Endothelial cell (in vitro differentiated cells): ENCODE results near the gene FAM107A. TPM values are rescaled to one million over a fixed set of nuclear protein-coding genes. Genes with fewer than 3 reads are reported as not detected.

ENCODE experiments used
- DNase-seq: peaks from one replicate; pipeline ENCODE4 v3.0.0; 2021; ENCODE audit warnings: low spot score
- H3K27ac Mint-ChIP-seq: one replicate; pipeline ENCODE4 v1.8.0; 2021; ENCODE audit warnings: mixed read lengths, inconsistent platforms; ENCODE audit not compliant: unreplicated experiment
- H3K27me3 Mint-ChIP-seq: one replicate; pipeline ENCODE4 v1.8.0; 2021; ENCODE audit warnings: mild to moderate bottlenecking, moderate library complexity, mixed read lengths, inconsistent platforms; ENCODE audit not compliant: unreplicated experiment
- H3K36me3 Mint-ChIP-seq: one replicate; pipeline ENCODE4 v1.8.0; 2021; ENCODE audit warnings: mild to moderate bottlenecking, low read depth, mixed read lengths, inconsistent platforms; ENCODE audit not compliant: unreplicated experiment
- H3K4me1 Mint-ChIP-seq: one replicate; pipeline ENCODE4 v1.8.0; 2021; ENCODE audit warnings: mild to moderate bottlenecking, mixed read lengths, inconsistent platforms; ENCODE audit not compliant: unreplicated experiment
- H3K4me3 Mint-ChIP-seq: one replicate; pipeline ENCODE4 v1.8.0; 2021; ENCODE audit warnings: mild to moderate bottlenecking, mixed read lengths, inconsistent platforms; ENCODE audit not compliant: unreplicated experiment
- H3K9me3 Mint-ChIP-seq: one replicate; pipeline ENCODE4 v1.8.0; 2021; ENCODE audit warnings: mixed read lengths, inconsistent platforms; ENCODE audit not compliant: unreplicated experiment
- total RNA-seq: library from RNA; stranded (reverse); fragmentation: NEBNext Ultra II Directional; extraction: Animal tissue kit (Norgen Biotek cat#: 25700); gene quantifications from one replicate; pipeline ENCODE4 v1.2.1, GENCODE V29; 2021; ENCODE audit not compliant: unreplicated experiment
- TF ChIP-seq, protein P1 (sequence below): fragments of 200-600 bp; sonication (generic); IDR thresholded peaks from one replicate; pipeline ENCODE4 v1.5.0; 2021; ENCODE audit warnings: antibody characterized with exemption; ENCODE audit not compliant: unreplicated experiment

FAM107A gene
- total RNA-seq, 1 donor from 2014 or later = 0.18 TPM

DNA sequence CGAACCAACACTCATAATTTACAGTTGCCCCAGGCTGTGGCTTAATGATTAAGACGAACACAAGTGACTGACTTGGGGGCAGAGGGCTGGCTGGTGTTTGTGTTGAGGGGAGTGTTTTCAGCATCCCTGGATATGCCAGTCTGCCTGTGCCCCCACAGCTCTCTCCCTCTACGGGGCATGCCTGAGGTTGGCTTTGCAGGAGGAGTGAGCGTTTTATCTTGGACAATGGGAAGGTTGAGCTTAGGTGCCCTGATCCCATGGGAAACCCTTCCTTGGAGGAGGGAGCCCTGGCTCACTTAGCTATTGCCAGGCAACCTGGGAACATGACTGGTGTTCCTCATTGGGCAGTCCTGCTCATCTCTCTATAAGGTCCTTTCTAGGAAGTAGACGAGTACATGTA is 17.6 kb downstream of the FAM107A start:
- Mint-ChIP-seq H3K36me3 (no peaks in the 10 kb centered on the region), H3K27me3 (peaks cover 4% of the 10 kb centered on the region), H3K4me1 (peaks cover 26% of the 10 kb centered on the region), H3K4me3 (no peak overlapping the region), H3K27ac (no peak overlapping the region), H3K9me3 (no peaks in the 10 kb centered on the region)
- DNase-seq = no peak
- TF ChIP-seq, protein P1, sequence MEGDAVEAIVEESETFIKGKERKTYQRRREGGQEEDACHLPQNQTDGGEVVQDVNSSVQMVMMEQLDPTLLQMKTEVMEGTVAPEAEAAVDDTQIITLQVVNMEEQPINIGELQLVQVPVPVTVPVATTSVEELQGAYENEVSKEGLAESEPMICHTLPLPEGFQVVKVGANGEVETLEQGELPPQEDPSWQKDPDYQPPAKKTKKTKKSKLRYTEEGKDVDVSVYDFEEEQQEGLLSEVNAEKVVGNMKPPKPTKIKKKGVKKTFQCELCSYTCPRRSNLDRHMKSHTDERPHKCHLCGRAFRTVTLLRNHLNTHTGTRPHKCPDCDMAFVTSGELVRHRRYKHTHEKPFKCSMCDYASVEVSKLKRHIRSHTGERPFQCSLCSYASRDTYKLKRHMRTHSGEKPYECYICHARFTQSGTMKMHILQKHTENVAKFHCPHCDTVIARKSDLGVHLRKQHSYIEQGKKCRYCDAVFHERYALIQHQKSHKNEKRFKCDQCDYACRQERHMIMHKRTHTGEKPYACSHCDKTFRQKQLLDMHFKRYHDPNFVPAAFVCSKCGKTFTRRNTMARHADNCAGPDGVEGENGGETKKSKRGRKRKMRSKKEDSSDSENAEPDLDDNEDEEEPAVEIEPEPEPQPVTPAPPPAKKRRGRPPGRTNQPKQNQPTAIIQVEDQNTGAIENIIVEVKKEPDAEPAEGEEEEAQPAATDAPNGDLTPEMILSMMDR = no peak

DNA sequence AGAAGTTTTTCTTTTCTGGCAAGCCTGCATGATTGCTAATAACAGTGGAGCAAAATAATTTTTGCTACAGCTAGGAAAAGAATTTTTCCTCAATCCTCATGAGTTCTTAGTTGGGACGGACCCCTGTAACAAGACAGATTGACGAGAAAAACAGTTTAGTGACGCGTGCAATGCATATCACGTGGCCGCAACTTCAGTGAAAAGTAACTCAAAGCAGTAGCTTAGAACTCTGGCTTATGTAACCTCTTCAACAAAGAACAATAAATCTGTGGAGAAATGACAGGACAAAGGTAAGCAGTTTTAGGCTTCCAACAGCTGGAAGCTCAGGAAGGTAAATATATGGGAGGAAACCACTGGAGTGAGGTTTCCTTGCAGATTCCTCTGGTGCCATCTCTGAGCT is 19.7 kb downstream of the FAM107A start:
- no peaks in the 10 kb centered on the region for H3K9me3 Mint-ChIP-seq
- no peaks in the 10 kb centered on the region for H3K36me3 Mint-ChIP-seq
- peaks cover 26% of the 10 kb centered on the region for H3K4me1 Mint-ChIP-seq
- peaks cover 4% of the 10 kb centered on the region for H3K27me3 Mint-ChIP-seq
- peak overlapping the region; percentile 75 for H3K27ac Mint-ChIP-seq
- TF ChIP-seq, protein P1 = no peak
- DNase-seq = no peak
- no peak overlapping the region for H3K4me3 Mint-ChIP-seq

DNA sequence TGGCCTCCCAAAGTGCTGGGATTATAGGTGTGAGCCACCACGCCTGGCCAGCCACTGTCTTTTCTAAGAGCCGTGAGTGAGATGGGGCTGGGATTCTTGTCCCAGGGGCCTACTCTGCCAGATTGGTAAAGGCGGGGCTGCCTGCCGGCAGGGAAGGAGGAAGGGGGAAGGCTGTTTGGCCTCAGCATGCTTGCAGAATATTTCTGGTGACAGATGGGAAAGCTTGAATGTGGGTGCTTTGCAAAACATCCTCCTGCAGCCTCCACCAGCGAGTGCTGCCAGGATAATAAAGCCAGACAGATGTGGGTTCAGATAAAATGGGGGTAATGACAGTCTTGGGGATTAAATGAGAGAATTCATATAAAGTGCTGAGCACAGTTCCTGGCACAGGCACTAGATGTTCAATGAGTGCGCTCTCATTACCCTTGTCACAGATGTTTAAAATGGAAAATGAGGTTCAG is 20.4 kb downstream of the FAM107A start:
- Mint-ChIP-seq H3K4me3 (no peak overlapping the region), H3K4me1 (peaks cover 26% of the 10 kb centered on the region), H3K9me3 (no peaks in the 10 kb centered on the region), H3K27me3 (peaks cover 3% of the 10 kb centered on the region), H3K36me3 (no peaks in the 10 kb centered on the region), H3K27ac (no peak overlapping the region)
- no peak for DNase-seq
- TF ChIP-seq, protein P1 = no peak

DNA sequence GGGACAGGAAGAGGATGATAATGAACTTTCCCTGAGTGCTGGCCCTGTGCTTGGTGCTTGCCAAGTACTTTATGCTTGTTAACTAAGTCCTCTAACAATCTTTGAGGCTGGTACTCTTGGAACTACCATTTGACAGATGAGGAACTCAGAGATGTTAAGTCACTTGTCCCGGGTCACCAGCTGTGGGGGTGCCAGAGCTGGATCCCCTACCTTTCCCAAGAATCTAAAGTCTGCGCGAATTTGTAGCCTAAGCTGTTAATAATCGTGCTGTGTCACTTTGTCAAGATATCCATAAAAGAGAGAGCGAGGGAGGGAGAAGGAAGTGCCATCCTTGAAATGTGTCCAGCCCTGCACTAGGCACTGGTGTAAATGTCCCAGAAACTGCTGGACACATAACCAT is 21.2 kb downstream of the FAM107A start:
- H3K36me3 Mint-ChIP-seq = peaks cover 4% of the 10 kb centered on the region
- TF ChIP-seq, protein P1 = no peak
- peaks cover 3% of the 10 kb centered on the region for H3K27me3 Mint-ChIP-seq
- peaks cover 26% of the 10 kb centered on the region for H3K4me1 Mint-ChIP-seq
- H3K4me3 Mint-ChIP-seq = no peak overlapping the region
- H3K27ac Mint-ChIP-seq = no peak overlapping the region
- no peak for DNase-seq
- H3K9me3 Mint-ChIP-seq = peaks cover 5% of the 10 kb centered on the region

DNA sequence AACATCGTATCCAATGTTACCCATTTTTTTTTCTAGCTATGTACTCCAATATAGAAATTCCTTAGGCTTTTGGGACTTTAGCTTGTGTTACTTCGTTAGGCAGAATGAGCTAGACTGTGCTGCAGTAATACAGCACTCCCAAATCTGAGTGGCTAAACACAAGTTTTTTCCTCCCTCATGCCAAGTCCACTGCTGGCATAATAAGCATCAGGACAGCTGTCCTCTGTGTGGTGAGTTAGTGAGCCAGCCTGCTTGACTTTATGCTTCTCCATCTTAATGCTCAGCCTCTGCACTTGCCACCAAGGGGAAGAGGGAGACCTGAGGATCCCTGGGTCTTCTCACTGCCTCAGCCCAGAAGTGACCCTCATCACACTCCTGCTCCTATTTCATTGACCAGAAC is 22.0 kb downstream of the FAM107A start:
- peaks cover 5% of the 10 kb centered on the region for H3K9me3 Mint-ChIP-seq
- DNase-seq = no peak
- peaks cover 26% of the 10 kb centered on the region for H3K4me1 Mint-ChIP-seq
- TF ChIP-seq, protein P1 = no peak
- no peak overlapping the region for H3K4me3 Mint-ChIP-seq
- peaks cover 3% of the 10 kb centered on the region for H3K27me3 Mint-ChIP-seq
- peaks cover 4% of the 10 kb centered on the region for H3K36me3 Mint-ChIP-seq
- no peak overlapping the region for H3K27ac Mint-ChIP-seq
